A549 (cell line): Measurements from ENCODE around the gene SNCAIP. TPM values are rescaled to one million over a fixed set of nuclear protein-coding genes. Genes with fewer than 3 reads are reported as not detected.

ENCODE experiments used
- ATAC-seq, 2 experiments: fragments of 200-7000 bp in 1 of 2; fragments of >200 bp in 1 of 2; cut with Nextera tagmentation in 1 of 2; cut with Tn5 transposase in 1 of 2; 3 replicates each; pipeline versions ENCODE4 v1.8.0 to v1.9.1; 2018 to 2020; ENCODE audit warnings: mild to moderate bottlenecking in 1 of 2, moderate library complexity in 1 of 2
- CTCF ChIA-PET: fragments of 300-600 bp; sonication (Branson Sonifier 250); formaldehyde crosslinking; extraction: SDS; loops from one replicate; lab custom pipeline; 2021; ENCODE audit warnings: antibody characterized with exemption, inconsistent platforms; lab: Yijun Ruan, JAX
- POLR2A ChIA-PET: fragments of 350-600 bp; formaldehyde crosslinking; extraction: SDS; loops from one replicate; lab custom pipeline; 2021; ENCODE audit warnings: antibody characterized with exemption, inconsistent platforms; lab: Yijun Ruan, JAX
- DNase-seq, 2 experiments: peaks; one replicate each; pipeline versions ENCODE4 v3.0.0 to v3.0.0-alpha.2; 2011 to 2016; ENCODE audit warnings: low read depth in 1 of 2, low spot score in 1 of 2
- FAIRE-seq: peaks from 2 replicates; lab custom pipeline; 2011; peaks lifted over from hg19 to GRCh38; lab: Jason Lieb, UNC
- H3K27ac ChIP-seq, 2 experiments: fragments of >200 bp; sonication (Bioruptor Twin); formaldehyde crosslinking; 3 replicates each; pipeline ENCODE4 v1.5.1; 2016 to 2017
- H3K4me1 ChIP-seq: fragments of >200 bp; sonication (Bioruptor Twin); formaldehyde crosslinking; 3 replicates; pipeline ENCODE4 v1.6.1; 2016
- H3K4me2 ChIP-seq: fragments of >200 bp; sonication (Bioruptor Twin); formaldehyde crosslinking; 3 replicates; pipeline ENCODE4 v1.6.1; 2016
- H3K4me3 ChIP-seq: fragments of >200 bp; sonication (Bioruptor Twin); formaldehyde crosslinking; 3 replicates; pipeline ENCODE4 v1.5.1; 2016
- H3K9me3 ChIP-seq: fragments of >200 bp; sonication (Bioruptor Twin); formaldehyde crosslinking; 3 replicates; pipeline ENCODE4 v1.6.1; 2016
- CHD4 ChIP-seq: fragments of 200-600 bp; sonication (generic); IDR thresholded peaks from 2 replicates; pipeline ENCODE4 v1.6.1; 2016; ENCODE audit warnings: antibody characterized with exemption, mild to moderate bottlenecking, borderline replicate concordance
- EHMT2 ChIP-seq: fragments of 200-600 bp; sonication (generic); IDR thresholded peaks from 2 replicates; pipeline ENCODE4 v1.6.1; 2016; ENCODE audit warnings: antibody characterized with exemption, low read depth, mild to moderate bottlenecking, moderate library complexity
- EP300 ChIP-seq, 2 experiments: fragments of >200 bp; sonication (Bioruptor Twin); formaldehyde crosslinking; IDR thresholded peaks; 2 replicates in 1 of 2; 3 replicates in 1 of 2; pipeline ENCODE4 v1.6.1; 2016 to 2017
- ESRRA ChIP-seq: fragments of 150-350 bp; IDR thresholded peaks from 2 replicates; pipeline ENCODE4 v1.6.1; 2014; ENCODE audit warnings: mild to moderate bottlenecking, low read length, borderline replicate concordance
- FOSB ChIP-seq: fragments of 250-450 bp; sonication (Bioruptor Pico); IDR thresholded peaks from 2 replicates; pipeline ENCODE4 v1.5.0; 2020; ENCODE audit warnings: mild to moderate bottlenecking, moderate library complexity
- GATA3 ChIP-seq: IDR thresholded peaks from 2 replicates; pipeline ENCODE4 v1.6.1; 2012; ENCODE audit warnings: borderline replicate concordance
- HDAC2 ChIP-seq: fragments of 200-600 bp; sonication (generic); IDR thresholded peaks from 2 replicates; pipeline ENCODE4 v1.6.1; 2016
- HEYL ChIP-seq: fragments of 250-450 bp; sonication (Bioruptor Pico); IDR thresholded peaks from 2 replicates; pipeline ENCODE4 v1.8.0; 2021; ENCODE audit warnings: mild to moderate bottlenecking, moderate library complexity
- HOXA7 ChIP-seq: fragments of 250-450 bp; sonication (Bioruptor Pico); IDR thresholded peaks from 2 replicates; pipeline ENCODE4 v1.5.0; 2020; ENCODE audit warnings: mild to moderate bottlenecking, moderate library complexity
- HOXB13 ChIP-seq: fragments of 250-450 bp; sonication (Bioruptor Pico); IDR thresholded peaks from 2 replicates; pipeline ENCODE4 v1.5.0; 2020; ENCODE audit warnings: low read depth, mild to moderate bottlenecking, moderate library complexity
- JUN ChIP-seq, 2 experiments: fragments of >200 bp; sonication (Bioruptor Twin); formaldehyde crosslinking; IDR thresholded peaks; 2 replicates in 1 of 2; 3 replicates in 1 of 2; pipeline ENCODE4 v1.6.1; 2016 to 2017
- JUNB ChIP-seq: fragments of >200 bp; sonication (Bioruptor Twin); formaldehyde crosslinking; IDR thresholded peaks from 2 replicates; pipeline ENCODE4 v1.6.1; 2016
- KDM1A ChIP-seq: fragments of 200-600 bp; sonication (generic); IDR thresholded peaks from 2 replicates; pipeline ENCODE4 v1.6.1; 2016; ENCODE audit warnings: low read depth, mild to moderate bottlenecking
- KDM5A ChIP-seq: fragments of 200-600 bp; sonication (generic); IDR thresholded peaks from 2 replicates; pipeline ENCODE4 v1.6.1; 2016; ENCODE audit warnings: antibody characterized with exemption, mild to moderate bottlenecking
- MAFK ChIP-seq: fragments of 450-650 bp; IDR thresholded peaks from 2 replicates; pipeline ENCODE4 v1.6.1; 2014; ENCODE audit not compliant: partially characterized antibody
- MAZ ChIP-seq: fragments of 150-350 bp; IDR thresholded peaks from 2 replicates; pipeline ENCODE4 v1.6.1; 2014; ENCODE audit warnings: antibody characterized with exemption, low read depth, low read length, borderline replicate concordance
- NR3C1 ChIP-seq: fragments of >200 bp; sonication (Bioruptor Twin); formaldehyde crosslinking; IDR thresholded peaks from 3 replicates; pipeline ENCODE4 v1.6.1; 2017
- POLR2AphosphoS2 ChIP-seq: conservative IDR thresholded peaks from 2 replicates; pipeline ENCODE4 v1.6.1; 2012; ENCODE audit warnings: low read length, improper control_type of control experiment, inconsistent platforms
- RAD21 ChIP-seq, 2 experiments: fragments of >200 bp in 1 of 2; sonication (Bioruptor Twin) in 1 of 2; formaldehyde crosslinking in 1 of 2; IDR thresholded peaks in 1 of 2; conservative IDR thresholded peaks in 1 of 2; 2 replicates in 1 of 2; 3 replicates in 1 of 2; pipeline ENCODE4 v1.6.1; 2012 to 2018; ENCODE audit warnings: inconsistent platforms in 1 of 2
- RARB ChIP-seq: fragments of 250-450 bp; sonication (Bioruptor Pico); IDR thresholded peaks from 2 replicates; pipeline ENCODE4 v1.8.0; 2021; ENCODE audit warnings: mild to moderate bottlenecking, moderate library complexity
- RFX5 ChIP-seq: fragments of 450-650 bp; IDR thresholded peaks from 2 replicates; pipeline ENCODE4 v1.7.1; 2014; ENCODE audit warnings: antibody characterized with exemption, mild to moderate bottlenecking, moderate library complexity
- SREBF2 ChIP-seq: fragments of 450-650 bp; IDR thresholded peaks from 2 replicates; pipeline ENCODE4 v1.6.1; 2014; ENCODE audit warnings: mild to moderate bottlenecking, moderate library complexity
- TFCP2L1 ChIP-seq: fragments of 250-450 bp; sonication (Bioruptor Pico); IDR thresholded peaks from 2 replicates; pipeline ENCODE4 v1.5.0; 2021; ENCODE audit warnings: mild to moderate bottlenecking
- ZSCAN20 ChIP-seq: fragments of 250-450 bp; sonication (Bioruptor Pico); IDR thresholded peaks from 2 replicates; pipeline ENCODE4 v1.8.0; 2022; ENCODE audit warnings: mild to moderate bottlenecking, moderate library complexity
- WGBS: methylation state at CpG from one replicate; pipeline ENCODE4 v1.1.6; 2017; ENCODE audit errors: missing lambda C conversion rate; 5-methylcytosine and 5-hydroxymethylcytosine counted together
- polyA plus RNA-seq, 4 experiments: library from polyadenylated mRNA; depleted of rRNA in 3 of 4; stranded (reverse); fragments of >200 nt; fragmentation: RNase III in 1 of 4; extraction: RNeasy Plus Mini Kit Qiagen cat#74134 plus additional on column Dnase treatment in 1 of 4; gene quantifications; 2 replicates in 3 of 4; 3 replicates in 1 of 4; pipeline ENCODE4 v1.2.3, GENCODE V29; 2011 to 2017
- TF ChIP-seq, protein P1 (sequence below): fragments of 450-650 bp; IDR thresholded peaks from 2 replicates; pipeline ENCODE4 v1.6.1; 2014; ENCODE audit warnings: antibody characterized with exemption
- TF ChIP-seq, protein P2 (sequence below): fragments of >200 bp; sonication (Bioruptor Twin); formaldehyde crosslinking; IDR thresholded peaks from 3 replicates; pipeline ENCODE4 v1.6.1; 2016
- TF ChIP-seq, protein P3 (sequence below): fragments of 200-600 bp; sonication (generic); IDR thresholded peaks from 2 replicates; pipeline ENCODE4 v1.6.1; 2016; ENCODE audit warnings: antibody characterized with exemption, mild to moderate bottlenecking, moderate library complexity
- TF ChIP-seq, protein P4 (sequence below): IDR thresholded peaks from 2 replicates; pipeline ENCODE4 v1.6.1; 2012
- TF ChIP-seq, protein P5 (sequence below): IDR thresholded peaks from 2 replicates; pipeline ENCODE4 v1.6.1; 2012; ENCODE audit warnings: low read depth, borderline replicate concordance
- TF ChIP-seq, protein P6 (sequence below): fragments of 250-450 bp; sonication (Bioruptor Pico); IDR thresholded peaks from 2 replicates; pipeline ENCODE4 v1.5.0; 2020; ENCODE audit warnings: low read depth, mild to moderate bottlenecking, moderate library complexity

SNCAIP gene
- polyA plus RNA-seq, 2 of the 4 experiments (the other 2 are of a cell fraction), result 0.03 to 0.04 TPM

DNA sequence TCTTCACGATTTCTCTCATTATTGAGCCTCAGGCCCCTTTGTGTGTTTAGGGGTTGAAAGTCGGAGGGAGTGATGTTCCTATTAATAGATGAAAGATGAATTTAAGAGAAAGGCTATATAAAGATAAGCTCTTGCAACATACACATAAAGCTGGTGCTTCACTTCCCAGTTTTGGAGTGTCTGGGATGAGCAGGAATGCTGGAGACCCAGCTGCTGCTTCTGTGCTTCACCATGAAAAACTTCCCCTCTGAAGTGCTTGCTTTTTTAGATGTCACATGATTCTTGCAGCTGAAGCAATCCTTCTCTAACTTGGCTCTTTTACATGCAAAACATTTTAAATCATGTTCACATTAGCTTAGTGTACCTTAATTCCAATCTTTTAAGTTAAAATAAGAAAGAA lies 19.7 kb upstream of the SNCAIP start:
- FAIRE-seq (no peak), ATAC-seq (no peak), DNase-seq (no peak)
- WGBS, result 8% methylated on average over 2 of the region's 2 CpGs
- H3K4me2 ChIP-seq, result no peak overlapping the region
- H3K4me1 ChIP-seq, result no peaks in the 10 kb centered on the region
- ChIA-PET CTCF (no interaction called here), POLR2A (no interaction called here)
- TF ChIP-seq, protein P1, sequence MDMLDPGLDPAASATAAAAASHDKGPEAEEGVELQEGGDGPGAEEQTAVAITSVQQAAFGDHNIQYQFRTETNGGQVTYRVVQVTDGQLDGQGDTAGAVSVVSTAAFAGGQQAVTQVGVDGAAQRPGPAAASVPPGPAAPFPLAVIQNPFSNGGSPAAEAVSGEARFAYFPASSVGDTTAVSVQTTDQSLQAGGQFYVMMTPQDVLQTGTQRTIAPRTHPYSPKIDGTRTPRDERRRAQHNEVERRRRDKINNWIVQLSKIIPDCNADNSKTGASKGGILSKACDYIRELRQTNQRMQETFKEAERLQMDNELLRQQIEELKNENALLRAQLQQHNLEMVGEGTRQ, result no peak
- TF ChIP-seq, protein P2, sequence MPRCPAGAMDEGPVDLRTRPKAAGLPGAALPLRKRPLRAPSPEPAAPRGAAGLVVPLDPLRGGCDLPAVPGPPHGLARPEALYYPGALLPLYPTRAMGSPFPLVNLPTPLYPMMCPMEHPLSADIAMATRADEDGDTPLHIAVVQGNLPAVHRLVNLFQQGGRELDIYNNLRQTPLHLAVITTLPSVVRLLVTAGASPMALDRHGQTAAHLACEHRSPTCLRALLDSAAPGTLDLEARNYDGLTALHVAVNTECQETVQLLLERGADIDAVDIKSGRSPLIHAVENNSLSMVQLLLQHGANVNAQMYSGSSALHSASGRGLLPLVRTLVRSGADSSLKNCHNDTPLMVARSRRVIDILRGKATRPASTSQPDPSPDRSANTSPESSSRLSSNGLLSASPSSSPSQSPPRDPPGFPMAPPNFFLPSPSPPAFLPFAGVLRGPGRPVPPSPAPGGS, result no peak
- no peak for TF ChIP-seq KDM5A
- TF ChIP-seq HDAC2, result no peak
- TF ChIP-seq MAZ, result no peak
- TF ChIP-seq CHD4, result no peak
- TF ChIP-seq JUNB, result no peak
- TF ChIP-seq RARB (CRISPR knock-in tag), result no peak
- TF ChIP-seq RAD21 (conservative IDR thresholded peaks at IDR 0.05 in 1 of 2, IDR thresholded peaks at IDR 0.05 in 1 of 2), result no peak
- TF ChIP-seq, protein P3, sequence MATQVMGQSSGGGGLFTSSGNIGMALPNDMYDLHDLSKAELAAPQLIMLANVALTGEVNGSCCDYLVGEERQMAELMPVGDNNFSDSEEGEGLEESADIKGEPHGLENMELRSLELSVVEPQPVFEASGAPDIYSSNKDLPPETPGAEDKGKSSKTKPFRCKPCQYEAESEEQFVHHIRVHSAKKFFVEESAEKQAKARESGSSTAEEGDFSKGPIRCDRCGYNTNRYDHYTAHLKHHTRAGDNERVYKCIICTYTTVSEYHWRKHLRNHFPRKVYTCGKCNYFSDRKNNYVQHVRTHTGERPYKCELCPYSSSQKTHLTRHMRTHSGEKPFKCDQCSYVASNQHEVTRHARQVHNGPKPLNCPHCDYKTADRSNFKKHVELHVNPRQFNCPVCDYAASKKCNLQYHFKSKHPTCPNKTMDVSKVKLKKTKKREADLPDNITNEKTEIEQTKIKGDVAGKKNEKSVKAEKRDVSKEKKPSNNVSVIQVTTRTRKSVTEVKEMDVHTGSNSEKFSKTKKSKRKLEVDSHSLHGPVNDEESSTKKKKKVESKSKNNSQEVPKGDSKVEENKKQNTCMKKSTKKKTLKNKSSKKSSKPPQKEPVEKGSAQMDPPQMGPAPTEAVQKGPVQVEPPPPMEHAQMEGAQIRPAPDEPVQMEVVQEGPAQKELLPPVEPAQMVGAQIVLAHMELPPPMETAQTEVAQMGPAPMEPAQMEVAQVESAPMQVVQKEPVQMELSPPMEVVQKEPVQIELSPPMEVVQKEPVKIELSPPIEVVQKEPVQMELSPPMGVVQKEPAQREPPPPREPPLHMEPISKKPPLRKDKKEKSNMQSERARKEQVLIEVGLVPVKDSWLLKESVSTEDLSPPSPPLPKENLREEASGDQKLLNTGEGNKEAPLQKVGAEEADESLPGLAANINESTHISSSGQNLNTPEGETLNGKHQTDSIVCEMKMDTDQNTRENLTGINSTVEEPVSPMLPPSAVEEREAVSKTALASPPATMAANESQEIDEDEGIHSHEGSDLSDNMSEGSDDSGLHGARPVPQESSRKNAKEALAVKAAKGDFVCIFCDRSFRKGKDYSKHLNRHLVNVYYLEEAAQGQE, result no peak
- no peak for TF ChIP-seq EHMT2
- TF ChIP-seq HEYL, result no peak
- TF ChIP-seq HOXA7 (CRISPR knock-in tag), result no peak
- TF ChIP-seq POLR2AphosphoS2, result no peak
- TF ChIP-seq, protein P4, sequence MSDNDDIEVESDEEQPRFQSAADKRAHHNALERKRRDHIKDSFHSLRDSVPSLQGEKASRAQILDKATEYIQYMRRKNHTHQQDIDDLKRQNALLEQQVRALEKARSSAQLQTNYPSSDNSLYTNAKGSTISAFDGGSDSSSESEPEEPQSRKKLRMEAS, result no peak
- no peak for TF ChIP-seq RFX5
- no peak for TF ChIP-seq KDM1A
- no peak overlapping the region for H3K4me3 ChIP-seq
- H3K9me3 ChIP-seq, result no peaks in the 10 kb centered on the region
- no peak overlapping the region for H3K27ac ChIP-seq

DNA sequence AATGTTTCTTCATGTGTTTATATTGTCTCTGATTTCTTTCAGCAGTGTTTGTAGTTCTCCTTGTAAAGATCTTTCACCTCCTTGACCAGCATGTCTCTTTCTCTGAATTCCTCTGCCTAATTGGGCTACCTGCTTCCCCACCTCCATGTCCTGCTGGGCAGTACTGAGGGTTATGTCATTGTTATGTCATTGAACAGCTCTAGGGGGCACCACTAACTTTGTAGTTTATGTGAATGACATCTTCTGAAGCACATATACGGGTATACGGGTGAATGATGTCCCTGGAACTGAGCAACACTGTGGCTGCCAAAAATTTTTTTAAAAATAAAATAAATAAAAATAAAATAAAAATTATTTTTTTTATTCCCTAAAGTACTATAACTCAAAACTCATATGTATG lies 16.9 kb upstream of the SNCAIP start:
- Histone ChIP-seq H3K4me2 (no peak overlapping the region), H3K9me3 (no peaks in the 10 kb centered on the region), H3K27ac (no peak overlapping the region), H3K4me1 (no peaks in the 10 kb centered on the region), H3K4me3 (no peak overlapping the region)
- POLR2A ChIA-PET, result no interaction called here
- peak in 1 of 2 experiments; percentile 23; a peak in 2 of 5 replicates for TF ChIP-seq RAD21 (conservative IDR thresholded peaks at IDR 0.05 in 1 of 2, IDR thresholded peaks at IDR 0.05 in 1 of 2)
- TF ChIP-seq ZSCAN20 (CRISPR knock-in tag), result no peak
- no peak for TF ChIP-seq RARB (CRISPR knock-in tag)
- CTCF ChIA-PET, result no interaction called here
- FAIRE-seq (no peak), DNase-seq (peak in 1 of 2 experiments; percentile 15), ATAC-seq (peak in 1 of 2 experiments; percentile 42; a peak in 1 of 6 replicates)
- WGBS, result 15% methylated on average over 2 of the region's 2 CpGs

DNA sequence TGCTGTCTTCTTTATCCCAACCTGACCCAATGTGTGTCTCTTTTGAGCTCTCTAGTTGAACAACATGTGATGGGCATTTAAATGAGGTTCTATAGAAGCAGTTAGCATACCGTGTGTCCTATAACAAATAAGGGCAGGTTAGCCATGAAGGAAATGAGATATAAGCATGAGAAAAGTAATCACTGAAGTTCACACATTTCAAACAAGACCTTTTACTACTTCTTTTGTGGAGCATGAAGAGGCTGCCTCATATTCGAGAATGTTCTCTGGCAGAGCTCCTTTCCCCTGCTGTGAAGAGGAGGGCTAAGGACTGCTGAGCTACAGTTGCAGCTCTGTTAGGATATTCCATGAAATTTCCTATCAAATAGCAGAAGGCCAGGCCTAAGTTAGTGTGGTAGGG lies 15.2 kb upstream of the SNCAIP start:
- no peak for DNase-seq
- CTCF ChIA-PET, result interaction anchor here (1.9 kb wide), 1 partner anchor 102 kb away, joined by 4 read pairs; no protein-coding TSS in a partner anchor
- no peak overlapping the region for H3K4me3 ChIP-seq
- no peak overlapping the region for H3K27ac ChIP-seq
- WGBS, result 17% methylated on average over 2 of the region's 2 CpGs
- ATAC-seq, result no peak
- H3K4me1 ChIP-seq, result no peaks in the 10 kb centered on the region
- H3K4me2 ChIP-seq, result no peak overlapping the region
- POLR2A ChIA-PET, result no interaction called here
- no peaks in the 10 kb centered on the region for H3K9me3 ChIP-seq
- FAIRE-seq, result no peak
- TF ChIP-seq HEYL (no peak), JUN (IDR thresholded peaks at IDR 0.05) (no peak), GATA3 (no peak), POLR2AphosphoS2 (no peak), ZSCAN20 (CRISPR knock-in tag) (no peak), TFCP2L1 (CRISPR knock-in tag) (no peak), NR3C1 (no peak), ESRRA (no peak), HOXB13 (CRISPR knock-in tag) (no peak), FOSB (CRISPR knock-in tag) (no peak), SREBF2 (no peak), EP300 (IDR thresholded peaks at IDR 0.05) (no peak), MAFK (no peak), RARB (CRISPR knock-in tag) (no peak)
- TF ChIP-seq, protein P5, sequence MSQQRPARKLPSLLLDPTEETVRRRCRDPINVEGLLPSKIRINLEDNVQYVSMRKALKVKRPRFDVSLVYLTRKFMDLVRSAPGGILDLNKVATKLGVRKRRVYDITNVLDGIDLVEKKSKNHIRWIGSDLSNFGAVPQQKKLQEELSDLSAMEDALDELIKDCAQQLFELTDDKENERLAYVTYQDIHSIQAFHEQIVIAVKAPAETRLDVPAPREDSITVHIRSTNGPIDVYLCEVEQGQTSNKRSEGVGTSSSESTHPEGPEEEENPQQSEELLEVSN, result no peak
- TF ChIP-seq, protein P6, sequence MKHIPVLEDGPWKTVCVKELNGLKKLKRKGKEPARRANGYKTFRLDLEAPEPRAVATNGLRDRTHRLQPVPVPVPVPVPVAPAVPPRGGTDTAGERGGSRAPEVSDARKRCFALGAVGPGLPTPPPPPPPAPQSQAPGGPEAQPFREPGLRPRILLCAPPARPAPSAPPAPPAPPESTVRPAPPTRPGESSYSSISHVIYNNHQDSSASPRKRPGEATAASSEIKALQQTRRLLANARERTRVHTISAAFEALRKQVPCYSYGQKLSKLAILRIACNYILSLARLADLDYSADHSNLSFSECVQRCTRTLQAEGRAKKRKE (CRISPR knock-in tag), result no peak
